NCI-H128 (cell line): Measurements from ENCODE around the gene STXBP3.

ENCODE experiments used
- DNase-seq: peaks from one replicate; lab custom pipeline; 2025; ENCODE audit not compliant: unreplicated experiment; lab: John Stamatoyannopoulos, UW

The STXBP3 gene

GRCh38 chr1:108801101-108801500 is 54.6 kb downstream of the STXBP3 start:
- no peak for DNase-seq

GRCh38 chr1:108803548-108803947 is 57.1 kb downstream of the STXBP3 start:
- no peak for DNase-seq

- no peak for DNase-seq
Measured at GRCh38 chr1:108808438-108808837, 62.0 kb downstream of the STXBP3 start.

- no peak for DNase-seq
Measured at GRCh38 chr1:108811611-108812010, 65.1 kb downstream of the STXBP3 start.

- no peak for DNase-seq
Measured at GRCh38 chr1:108813326-108813725, 66.9 kb downstream of the STXBP3 start.

GRCh38 chr1:108814343-108815125 is 68.1 kb downstream of the STXBP3 start:
- no peak for DNase-seq

- DNase-seq, result no peak
Measured at GRCh38 chr1:108815566-108815965, 69.1 kb downstream of the STXBP3 start.

GRCh38 chr1:108816049-108816893 is 69.8 kb downstream of the STXBP3 start:
- peak; percentile 4 for DNase-seq

- peak; percentile 7 for DNase-seq
Measured at GRCh38 chr1:108817016-108817415, 70.5 kb downstream of the STXBP3 start.

GRCh38 chr1:108817811-108818210 is 71.3 kb downstream of the STXBP3 start:
- DNase-seq, result no peak

- DNase-seq, result no peak
Measured at GRCh38 chr1:108819878-108820277, 73.4 kb downstream of the STXBP3 start.

GRCh38 chr1:108823632-108824031 is 77.2 kb downstream of the STXBP3 start:
- no peak for DNase-seq

- no peak for DNase-seq
Measured at GRCh38 chr1:108824051-108824450, 77.6 kb downstream of the STXBP3 start.

- no peak for DNase-seq
Measured at GRCh38 chr1:108826081-108826635, 79.7 kb downstream of the STXBP3 start.

- peak; percentile 36 for DNase-seq
Measured at GRCh38 chr1:108828074-108828961, 81.8 kb downstream of the STXBP3 start.

- no peak for DNase-seq
Measured at GRCh38 chr1:108829498-108829916, 83.0 kb downstream of the STXBP3 start.

- DNase-seq, result no peak
Measured at GRCh38 chr1:108830119-108831008, 83.9 kb downstream of the STXBP3 start.

- no peak for DNase-seq
Measured at GRCh38 chr1:108831225-108831624, 84.8 kb downstream of the STXBP3 start.

- DNase-seq, result no peak
Measured at GRCh38 chr1:108832929-108833328, 86.5 kb downstream of the STXBP3 start.

GRCh38 chr1:108841703-108842102 is 95.2 kb downstream of the STXBP3 start:
- no peak for DNase-seq
